GM19452 (cell line): ENCODE measurements around the gene KBTBD12.
"Not testable (repeated sequence)": the region's sequence is repeated elsewhere in the genome, so short reads cannot be mapped to it uniquely, and the experiment has no call there.

Experiments
- ATAC-seq: cut with Tn5 transposase; IDR thresholded peaks from one replicate; pipeline ENCODE4 v1.9.1; 2021; ENCODE audit not compliant: unreplicated experiment

The KBTBD12 gene, protein sequence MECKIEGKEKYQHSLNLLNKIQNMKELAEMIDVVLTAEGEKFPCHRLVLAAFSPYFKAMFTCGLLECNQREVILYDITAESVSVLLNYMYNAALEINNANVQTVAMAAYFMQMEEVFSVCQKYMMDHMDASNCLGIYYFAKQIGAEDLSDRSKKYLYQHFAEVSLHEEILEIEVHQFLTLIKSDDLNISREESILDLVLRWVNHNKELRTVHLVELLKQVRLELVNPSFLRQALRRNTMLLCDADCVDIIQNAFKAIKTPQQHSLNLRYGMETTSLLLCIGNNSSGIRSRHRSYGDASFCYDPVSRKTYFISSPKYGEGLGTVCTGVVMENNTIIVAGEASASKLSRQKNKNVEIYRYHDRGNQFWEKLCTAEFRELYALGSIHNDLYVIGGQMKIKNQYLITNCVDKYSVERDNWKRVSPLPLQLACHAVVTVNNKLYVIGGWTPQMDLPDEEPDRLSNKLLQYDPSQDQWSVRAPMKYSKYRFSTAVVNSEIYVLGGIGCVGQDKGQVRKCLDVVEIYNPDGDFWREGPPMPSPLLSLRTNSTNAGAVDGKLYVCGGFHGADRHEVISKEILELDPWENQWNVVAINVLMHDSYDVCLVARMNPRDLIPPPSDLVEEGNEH

DNA sequence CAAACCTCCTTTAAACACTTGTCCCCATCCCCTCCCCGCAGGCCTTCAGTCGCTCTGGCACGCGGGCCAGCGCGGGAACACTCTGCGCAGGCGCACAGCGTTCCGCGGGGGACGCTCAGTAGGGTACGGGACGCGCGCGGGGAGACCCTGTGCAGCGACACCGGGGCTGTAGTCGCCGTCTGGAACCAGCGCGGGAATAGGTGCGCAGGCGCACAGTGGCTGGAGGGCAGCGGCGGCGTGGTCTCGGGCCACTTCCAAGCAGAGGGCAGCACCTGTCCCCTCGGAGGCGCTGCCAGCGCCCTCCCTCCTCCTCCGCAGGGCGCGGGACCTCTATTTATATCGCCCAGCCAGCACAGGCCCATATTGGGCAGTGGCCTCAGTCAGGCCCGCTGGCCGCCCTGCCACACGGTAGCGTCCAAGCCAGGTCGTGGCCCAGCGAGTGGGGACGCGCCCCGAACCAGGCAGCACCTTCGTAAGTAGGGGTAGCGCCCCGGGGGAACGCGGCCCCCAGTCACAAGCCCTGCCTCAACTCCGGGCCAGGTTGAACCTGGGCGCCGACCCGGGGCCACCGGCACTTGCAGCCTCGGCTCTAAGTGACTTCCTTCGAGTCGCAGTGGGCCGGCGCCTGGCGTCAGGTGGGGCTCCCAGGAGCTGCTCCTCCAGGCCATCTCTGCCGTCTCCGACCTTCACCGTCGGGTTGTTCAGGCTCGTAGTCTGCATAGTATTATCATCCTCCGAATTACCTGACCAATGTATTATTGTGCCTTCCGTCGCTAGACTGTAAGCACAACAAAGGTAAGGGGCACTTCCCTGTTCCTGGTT lies at the start of gene KBTBD12:
KBTBD12 (plus strand) TSS at position 118 of the 822 bp plus-strand sequence. CDS start 7,830 bp downstream, outside the sequence.
- ATAC-seq = no peak

DNA sequence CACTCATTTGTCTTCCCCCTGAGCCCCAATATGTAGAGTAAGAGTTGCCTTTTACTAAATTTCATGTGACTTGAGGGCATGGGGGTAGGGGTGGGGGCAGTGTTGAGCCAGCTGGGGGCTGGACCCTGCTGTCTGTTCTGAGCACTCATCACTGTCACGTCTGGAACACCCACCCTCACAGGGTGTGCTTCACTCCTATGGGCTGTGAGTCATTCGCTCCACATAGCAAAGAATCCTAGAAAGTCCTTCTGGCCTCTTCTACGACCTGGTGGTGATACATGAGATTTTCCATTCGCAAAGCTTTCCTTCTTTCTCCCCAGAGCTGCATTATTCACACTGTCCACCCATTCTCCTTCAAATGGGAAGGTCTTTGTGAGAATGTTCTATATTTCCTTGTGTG lies 49.1 kb upstream of the KBTBD12 start:
- ATAC-seq = no peak

DNA sequence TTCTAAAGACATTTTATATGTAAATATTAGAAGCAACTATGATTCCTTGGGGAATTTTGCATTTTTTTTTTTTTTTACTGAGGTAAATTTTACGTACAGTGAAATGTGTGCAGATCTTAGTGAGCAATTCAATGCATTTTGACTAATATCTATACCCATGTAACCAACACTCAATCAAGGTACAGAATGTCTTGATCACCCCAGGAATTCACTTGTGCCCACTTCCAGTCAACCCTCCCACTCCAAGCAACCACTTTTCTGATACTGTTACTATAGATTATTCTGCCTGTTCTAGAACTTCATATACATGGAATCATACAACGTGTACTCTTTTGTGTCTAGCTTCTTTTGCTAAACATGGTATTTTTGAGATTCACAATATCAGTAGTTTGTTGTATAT lies 47.6 kb upstream of the KBTBD12 start:
- ATAC-seq = no peak

DNA sequence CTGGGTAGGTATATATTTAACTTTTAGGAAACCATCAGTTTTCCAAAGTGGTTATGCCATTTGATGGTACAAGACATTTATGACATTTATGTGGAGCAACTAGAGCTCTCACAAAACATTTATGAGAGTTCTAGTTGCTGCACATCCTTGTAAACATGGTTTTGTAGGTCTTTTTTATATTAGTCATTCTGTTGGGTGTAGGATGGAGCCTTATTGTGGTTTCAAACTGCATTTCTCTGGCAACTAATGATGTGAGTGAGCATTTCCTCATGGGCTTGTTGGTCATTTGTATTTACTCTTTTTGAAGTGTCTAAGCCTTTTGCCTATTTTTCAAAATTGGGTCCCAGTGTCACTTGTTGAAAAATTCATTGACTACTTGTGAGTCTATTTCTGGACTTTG lies 47.0 kb upstream of the KBTBD12 start:
- ATAC-seq = no peak

DNA sequence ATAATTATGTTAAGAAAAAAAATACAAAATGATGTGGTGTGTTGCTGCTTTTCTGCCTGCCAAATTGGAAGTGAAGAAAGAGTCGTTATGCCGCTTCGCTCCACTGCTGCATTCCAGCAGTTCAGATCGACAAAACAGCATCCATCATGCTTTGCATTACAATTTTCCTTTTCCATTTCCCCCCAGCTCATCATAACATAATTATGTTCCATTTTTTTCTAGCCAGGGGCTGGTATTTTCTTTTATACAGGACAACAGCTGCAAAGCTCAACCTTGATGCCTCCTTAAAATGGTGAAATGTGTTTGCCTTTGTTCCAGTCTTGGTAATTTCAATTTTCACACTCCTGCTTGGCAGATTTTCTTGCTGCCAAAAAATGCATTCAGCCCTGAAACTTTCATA lies 44.9 kb upstream of the KBTBD12 start:
- ATAC-seq = no peak

DNA sequence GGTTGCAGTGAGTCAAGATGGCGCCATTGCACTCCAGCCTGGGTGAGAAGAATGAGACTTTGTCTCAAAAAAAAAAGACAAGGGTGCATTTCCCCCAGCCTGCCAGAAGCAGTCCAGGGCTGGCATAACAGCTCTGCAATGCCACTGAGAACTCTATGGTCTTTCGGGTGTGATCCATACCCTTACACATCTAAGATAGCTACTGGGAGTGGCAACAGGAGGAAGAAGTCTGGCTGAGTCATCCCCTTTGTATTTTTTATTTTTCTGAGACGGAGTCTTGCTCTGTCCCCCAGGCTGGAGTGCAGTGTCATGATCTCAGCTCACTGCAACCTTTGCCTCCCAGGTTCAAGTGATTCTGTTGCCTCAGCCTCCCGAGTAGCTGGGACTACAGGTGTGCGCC lies 40.9 kb upstream of the KBTBD12 start:
- ATAC-seq = not testable (repeated sequence)

DNA sequence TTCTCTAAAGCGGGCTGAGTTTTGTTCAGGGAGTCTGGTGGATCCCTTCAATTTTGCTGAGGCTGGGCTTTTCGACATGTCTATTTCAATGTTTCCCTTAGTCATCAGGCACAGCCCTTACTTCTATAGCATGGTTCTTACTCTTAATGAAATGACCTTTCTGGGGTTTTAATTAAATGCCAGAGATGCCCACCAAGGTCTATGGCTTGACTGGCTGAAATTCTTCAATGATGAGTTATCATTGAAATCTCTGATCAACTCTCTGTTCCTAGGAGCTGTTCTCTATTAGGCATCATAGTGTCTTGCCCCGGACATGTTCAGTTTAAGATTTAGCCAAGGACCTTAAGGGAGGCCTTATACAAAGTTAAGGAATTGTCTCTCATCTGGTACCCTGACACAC lies 33.4 kb upstream of the KBTBD12 start:
- ATAC-seq = no peak

DNA sequence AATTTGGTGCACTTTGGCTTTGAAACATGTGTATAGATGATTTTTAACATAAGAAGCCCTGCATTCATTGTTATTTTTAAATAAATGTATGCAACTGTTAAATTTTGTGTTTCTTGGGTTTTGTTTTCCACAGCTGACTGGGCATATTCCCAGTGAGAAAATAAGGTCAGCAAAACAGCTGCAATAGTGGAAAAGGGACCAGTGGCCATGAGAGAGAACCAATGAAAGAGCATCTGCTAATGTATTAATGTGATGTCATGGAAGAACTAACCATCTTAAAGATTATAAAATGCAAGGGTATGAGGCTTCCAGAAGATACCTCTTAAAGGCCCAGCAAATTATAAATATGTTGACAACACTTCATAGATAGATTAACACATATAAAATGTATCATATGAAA lies 31.0 kb upstream of the KBTBD12 start:
- no peak for ATAC-seq

DNA sequence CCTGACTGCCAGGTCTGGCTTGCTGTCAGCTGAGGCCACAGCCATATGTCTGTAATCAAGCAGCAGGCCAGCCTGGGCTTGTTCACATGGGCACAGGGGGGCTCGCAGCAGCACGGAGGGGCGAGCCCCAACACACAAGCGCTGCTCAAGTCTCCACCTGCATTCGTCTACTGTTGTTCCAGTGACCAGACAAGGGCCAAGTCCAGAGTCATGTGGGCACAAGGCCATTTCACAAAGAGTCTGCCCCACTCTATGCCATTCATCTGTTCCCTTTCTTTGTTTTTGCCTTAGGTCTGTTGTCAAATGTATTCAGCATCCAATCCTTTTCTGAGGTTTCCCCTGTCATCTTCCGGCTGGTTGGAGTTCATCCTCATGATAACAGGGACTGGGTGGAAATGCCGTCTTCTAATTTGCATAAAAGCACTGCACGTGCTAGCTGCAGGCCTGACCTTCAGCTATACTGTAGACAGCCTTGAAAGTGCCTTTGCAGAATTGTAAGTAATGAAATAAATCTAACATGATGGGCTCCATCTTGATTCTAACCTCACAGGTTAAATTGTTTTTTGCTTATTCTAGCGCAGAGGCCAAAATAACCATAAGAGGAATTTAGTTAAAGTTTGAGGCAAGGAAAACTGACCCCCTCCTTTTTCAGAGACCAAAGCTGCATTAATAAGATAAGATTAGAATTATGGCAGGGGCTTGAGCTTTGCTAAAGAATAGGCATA lies 28.6 kb upstream of the KBTBD12 start:
- ATAC-seq = no peak

DNA sequence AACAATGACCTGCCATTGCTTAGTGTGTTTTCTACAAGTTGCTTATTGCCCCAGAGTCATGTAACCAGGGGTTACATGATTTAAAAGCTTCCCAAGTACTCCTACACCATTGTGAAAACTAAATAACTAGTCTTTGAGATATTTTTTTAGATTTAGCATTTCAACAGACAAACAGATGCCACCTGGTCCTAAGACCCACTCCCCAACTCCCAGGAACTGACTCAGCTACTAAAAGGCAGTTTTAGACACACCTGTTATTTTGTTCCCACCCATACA lies 28.1 kb upstream of the KBTBD12 start:
- ATAC-seq = no peak

DNA sequence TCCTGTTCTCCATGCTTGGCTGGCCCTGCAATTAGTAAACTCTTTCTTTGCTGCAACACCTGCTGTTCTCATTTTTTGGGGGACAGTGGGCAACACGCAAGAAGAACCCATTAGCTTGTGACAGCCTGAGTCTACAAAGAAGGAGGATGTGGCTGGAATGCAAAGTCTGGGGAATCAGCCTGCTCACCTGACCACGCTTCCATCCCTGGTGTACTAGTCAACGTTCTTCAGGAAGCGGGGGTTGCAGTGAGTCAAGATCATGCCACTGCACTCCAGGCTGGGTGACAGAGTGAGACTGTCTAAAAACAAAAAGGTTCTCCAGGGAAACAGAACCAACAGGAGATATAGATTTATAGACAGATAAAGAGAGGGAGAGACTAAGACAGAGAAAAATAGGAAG lies 27.7 kb upstream of the KBTBD12 start:
- no peak for ATAC-seq

DNA sequence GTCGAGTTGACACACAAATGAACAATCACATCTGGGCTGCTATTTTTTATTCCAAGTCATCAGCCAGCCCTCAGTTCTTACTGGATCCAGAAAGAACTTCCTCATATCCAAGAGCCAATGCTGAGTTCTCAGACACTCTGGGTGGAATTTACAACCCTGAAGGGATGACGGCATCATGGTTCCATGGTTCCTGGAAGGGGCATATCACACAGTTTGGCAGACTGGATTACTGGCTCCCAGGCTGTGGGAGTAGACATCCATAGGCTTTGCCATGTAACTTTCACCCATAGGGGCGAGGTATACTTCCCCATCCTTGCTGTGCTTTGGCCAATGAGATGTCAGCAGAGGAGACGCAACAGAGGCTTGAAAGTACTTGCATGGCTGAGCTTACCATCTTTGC lies 26.9 kb upstream of the KBTBD12 start:
- no peak for ATAC-seq

DNA sequence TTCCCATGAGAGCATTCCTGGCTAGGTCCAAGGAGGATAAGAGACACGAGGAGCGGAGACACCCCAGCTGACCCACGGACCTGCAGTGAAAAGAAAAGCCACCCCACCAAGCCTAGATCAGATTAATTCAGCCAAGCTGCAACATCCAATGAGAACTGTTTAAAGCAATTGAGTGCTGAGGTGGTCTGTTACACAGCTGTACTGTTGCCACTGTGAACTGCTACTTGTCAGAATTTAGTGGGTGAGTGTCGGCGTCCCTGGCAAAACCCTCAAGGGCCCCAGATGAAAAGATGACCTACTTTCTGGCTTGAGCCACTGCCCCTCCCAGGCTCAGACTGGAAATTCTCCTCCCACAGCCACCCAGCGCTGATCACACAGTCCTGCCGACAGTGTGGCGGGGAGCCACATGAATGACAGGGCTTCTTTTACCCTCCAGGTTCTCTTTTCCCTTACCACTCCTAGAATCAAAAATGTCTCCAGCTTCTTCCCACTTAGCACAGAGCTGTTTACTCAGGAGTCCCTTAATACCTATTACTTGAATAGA lies 26.4 kb upstream of the KBTBD12 start:
- no peak for ATAC-seq

DNA sequence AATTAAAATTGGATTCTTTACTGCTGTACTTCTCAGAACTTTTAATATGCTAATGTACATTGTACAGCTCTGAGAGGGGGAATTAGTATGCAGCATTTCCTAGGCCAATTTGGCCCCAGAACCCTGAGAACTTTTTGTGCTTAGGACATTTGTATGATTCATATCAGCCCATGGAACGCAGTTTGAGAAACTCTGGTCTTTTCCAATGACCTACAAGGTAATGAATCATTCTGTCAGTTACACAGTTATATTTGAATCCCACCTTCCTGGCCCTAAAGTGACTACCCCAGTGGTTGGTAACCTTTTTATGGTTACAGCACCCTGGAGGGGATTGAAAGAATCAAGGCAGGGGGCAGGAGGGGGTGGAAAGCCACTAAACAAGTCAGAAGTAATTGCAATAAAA lies 25.6 kb upstream of the KBTBD12 start:
- no peak for ATAC-seq

DNA sequence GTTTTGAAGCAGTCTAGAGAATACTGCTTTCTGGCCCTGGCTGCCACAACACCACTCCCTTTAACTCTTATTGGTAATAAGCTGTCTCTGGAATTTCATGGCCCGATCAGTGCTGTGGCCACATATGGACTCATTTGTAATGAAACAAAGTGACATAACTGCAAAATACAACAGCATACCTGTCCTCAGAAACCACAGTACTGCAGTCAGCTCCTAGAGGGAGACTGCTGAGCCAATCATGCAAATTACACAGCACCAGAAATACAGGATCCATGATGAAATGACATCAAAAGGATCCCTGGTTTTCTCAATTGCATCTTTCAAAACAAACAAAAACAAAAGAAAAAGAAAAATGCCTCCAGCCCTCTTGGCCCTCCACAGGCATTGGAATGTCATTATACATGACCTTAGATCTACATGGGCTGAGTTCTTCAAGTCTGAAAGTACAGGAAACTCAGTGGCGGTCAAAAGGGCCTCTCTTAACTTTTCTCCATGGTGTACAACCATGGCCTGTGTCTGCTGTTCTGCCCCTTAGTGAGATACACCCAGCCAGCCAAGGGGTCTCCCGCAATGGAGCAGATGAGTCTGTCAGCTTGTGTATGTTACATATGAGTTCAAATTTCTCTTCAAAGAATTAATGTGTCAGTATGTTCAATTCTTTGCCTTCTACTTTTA lies 24.9 kb upstream of the KBTBD12 start:
- ATAC-seq = no peak

DNA sequence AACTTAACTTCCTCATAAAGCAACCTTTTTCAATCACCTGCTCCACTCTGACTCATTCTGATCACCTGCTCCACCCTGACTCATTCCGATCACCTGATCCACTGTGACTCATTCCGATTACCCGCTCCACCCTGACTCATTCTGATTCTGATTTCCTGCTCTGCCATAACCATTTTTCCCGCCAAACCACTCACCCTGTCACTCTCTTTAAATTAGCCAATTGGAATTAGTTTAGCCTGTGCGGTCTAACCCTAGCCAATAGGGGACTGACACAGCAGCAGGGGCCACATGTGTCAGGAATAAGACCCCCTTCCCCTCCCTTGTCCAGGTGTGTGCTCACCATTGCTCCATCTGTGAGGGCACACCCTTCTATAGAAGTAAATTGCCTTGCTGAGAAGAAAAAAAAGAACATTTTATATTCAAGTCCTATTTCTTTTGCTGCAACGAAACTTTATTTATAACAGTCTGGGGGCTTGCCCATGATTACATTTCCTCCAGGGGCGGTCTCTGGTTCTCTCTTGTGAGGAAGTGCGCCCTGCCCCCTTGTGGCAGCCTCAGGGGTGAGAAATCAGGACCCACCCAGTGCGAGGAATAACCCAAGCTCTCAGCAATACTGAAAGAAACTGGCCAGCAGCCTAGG lies 24.3 kb upstream of the KBTBD12 start:
- ATAC-seq = not testable (repeated sequence)

DNA sequence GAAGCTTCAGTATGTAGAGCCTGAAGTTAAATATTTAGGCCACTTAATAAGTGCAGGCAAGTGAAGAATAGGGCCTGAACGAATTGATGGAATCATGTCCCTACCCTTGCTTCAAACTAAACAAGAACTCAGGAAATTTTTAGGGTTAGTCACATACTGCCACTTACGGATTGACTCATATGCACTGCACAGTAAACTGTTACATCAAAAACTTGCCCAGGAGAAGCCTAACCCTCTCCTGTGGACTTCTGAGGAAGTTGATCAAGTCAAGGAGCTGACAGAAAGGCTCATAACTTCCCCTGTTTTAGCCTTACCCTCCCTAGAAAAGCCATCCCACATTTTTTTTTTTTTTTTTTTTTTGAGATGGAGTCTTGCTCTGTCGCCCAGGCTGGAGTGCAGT lies 20.6 kb upstream of the KBTBD12 start:
- no peak for ATAC-seq

DNA sequence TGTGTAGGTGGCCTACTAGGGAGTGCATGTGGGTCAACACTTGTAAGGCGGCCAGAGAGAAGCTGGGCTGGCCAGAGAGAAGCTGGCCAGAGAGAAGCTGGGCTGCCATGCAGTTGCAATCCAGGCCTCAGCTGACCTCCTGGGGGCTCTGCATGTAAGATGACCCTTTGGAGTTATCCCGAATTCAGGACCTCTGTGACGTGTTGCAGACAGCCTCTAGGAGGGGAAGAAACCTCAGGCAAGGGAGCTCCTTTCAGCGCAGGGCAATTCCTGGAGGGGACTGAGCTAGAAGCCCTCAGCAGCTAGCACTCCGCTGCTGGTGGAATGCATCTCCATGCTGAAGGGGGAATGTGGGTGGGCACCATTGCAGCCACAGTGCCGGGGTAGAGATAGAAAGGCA lies 15.8 kb upstream of the KBTBD12 start:
- no peak for ATAC-seq

DNA sequence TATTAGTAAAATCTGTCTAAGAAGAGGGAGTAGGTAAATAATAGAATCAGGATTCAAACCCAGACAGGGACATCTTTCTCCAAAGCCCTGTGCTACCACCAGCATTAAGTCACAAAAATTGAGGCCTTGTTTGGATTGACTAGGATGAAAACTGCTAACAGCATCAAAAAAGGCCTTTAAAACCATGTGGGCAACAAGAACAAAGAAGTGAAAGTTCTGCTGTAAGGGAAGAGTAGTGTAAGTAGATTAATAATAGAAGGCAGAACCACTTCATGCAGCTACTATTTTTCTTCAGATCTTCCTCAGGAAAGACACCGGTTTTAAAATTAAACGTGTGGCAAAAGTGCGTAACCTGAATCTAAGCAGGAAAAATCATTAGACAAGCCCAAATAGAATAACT lies 15.3 kb upstream of the KBTBD12 start:
- ATAC-seq = no peak

DNA sequence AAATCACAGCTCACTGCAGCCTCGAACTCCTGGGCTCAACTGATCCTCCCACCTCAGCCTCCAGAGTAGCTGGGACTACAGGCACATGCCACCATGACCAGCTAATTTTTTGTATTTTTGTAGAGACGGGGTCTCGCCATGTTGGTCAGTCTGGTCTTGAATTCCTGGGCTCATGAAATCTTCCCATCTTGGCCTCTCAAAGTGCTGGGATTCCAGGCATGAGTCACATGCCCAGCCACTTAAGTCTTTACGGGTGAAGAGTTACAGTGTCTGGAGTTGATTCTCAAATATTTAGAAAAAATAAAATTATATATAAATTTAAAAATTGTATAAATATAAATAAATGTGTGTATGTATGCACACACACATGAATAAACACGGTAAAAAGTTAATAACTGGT lies 14.5 kb upstream of the KBTBD12 start:
- ATAC-seq = no peak
